ENCODE measurements around the gene LRRTM2.

DNA sequence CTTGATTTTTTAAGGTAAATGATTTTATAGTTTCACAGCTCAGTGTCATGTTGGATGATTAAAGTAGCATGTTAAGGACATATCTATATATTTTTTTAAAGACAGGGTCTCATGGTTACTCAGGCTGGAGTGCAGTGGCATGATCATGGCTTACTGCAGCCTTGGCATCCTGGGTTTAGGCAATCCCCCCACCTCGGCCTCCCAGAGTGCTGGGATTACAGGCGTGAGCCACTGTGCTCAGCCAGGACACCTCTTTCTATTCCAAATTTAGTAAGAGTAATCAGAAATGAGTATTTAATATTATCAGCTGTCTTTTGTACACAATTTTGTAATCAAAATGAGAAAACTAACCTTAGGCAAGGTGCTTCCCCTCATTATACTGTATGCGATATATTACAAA lies 38.6 kb upstream of the LRRTM2 start:
- TF ChIP-seq CTCF (IDR thresholded peaks at IDR 0.05) (no peak), POLR2A (IDR thresholded peaks at IDR 0.05) (no peak)

Data from lower leg skin (tissue), 3 donors.